Measurements from ENCODE around the gene ROGDI. TPM values are rescaled to one million over a fixed set of nuclear protein-coding genes. Genes with fewer than 3 reads are reported as not detected.

Gene ROGDI
- total and polyA plus RNA-seq, 9 of the 15 experiments (the other 6 are each of a cell fraction or from before 2014, with no cell fraction given), result 0.97 to 37.3 (median 16.5) TPM

GRCh38 chr16:4802659-4803287 lies 340 bp upstream of the ROGDI start (continued):
- TF ChIP-seq FOXM1 (IDR thresholded peaks at IDR 0.05; ENCODE audit: low read depth) (no peak), FOXM1 (CRISPR knock-in tag; IDR thresholded peaks at IDR 0.05; ENCODE audit: low read depth) (0 out of 2 replicates have a peak, but pooled peaks have one; percentile 37), KLF13 (tag; IDR thresholded peaks at IDR 0.05; ENCODE audit: borderline replicate concordance, low read depth) (no peak), BDP1 (IDR thresholded peaks at IDR 0.05; ENCODE audit: insufficient read depth, insufficient read length) (no peak), DNMT1 (IDR thresholded peaks at IDR 0.05) (no peak), ZNF316 (IDR thresholded peaks at IDR 0.05) (no peak), CREB3L1 (IDR thresholded peaks at IDR 0.05; ENCODE audit: borderline replicate concordance, low read depth) (no peak), MCM3 (IDR thresholded peaks at IDR 0.05) (no peak), NRF1 (conservative IDR thresholded peaks at IDR 0.05 in 1 of 2, IDR thresholded peaks at IDR 0.05 in 1 of 2) (no peak), NONO (IDR thresholded peaks at IDR 0.05; ENCODE audit: low read depth in 2 of 2, low read length in 1 of 2) (no peak), ZNF780A (CRISPR knock-in tag; IDR thresholded peaks at IDR 0.05) (no peak), FOXK1 (CRISPR knock-in tag; IDR thresholded peaks at IDR 0.05; ENCODE audit: borderline replicate concordance) (no peak), PTRF (tag; IDR thresholded peaks at IDR 0.05) (no peak), CBFA2T2 (conservative IDR thresholded peaks at IDR 0.05) (no peak), PTBP1 (IDR thresholded peaks at IDR 0.05; ENCODE audit: low read depth, low read length) (no peak), RBM22 (IDR thresholded peaks at IDR 0.05; ENCODE audit: low read depth, low read length, poor library complexity, severe bottlenecking) (peak; percentile 56), ZNF197 (CRISPR knock-in tag; IDR thresholded peaks at IDR 0.05; ENCODE audit: low read depth) (no peak), SMARCC2 (IDR thresholded peaks at IDR 0.05; ENCODE audit: low read depth) (no peak)
- TF ChIP-seq, protein P1, sequence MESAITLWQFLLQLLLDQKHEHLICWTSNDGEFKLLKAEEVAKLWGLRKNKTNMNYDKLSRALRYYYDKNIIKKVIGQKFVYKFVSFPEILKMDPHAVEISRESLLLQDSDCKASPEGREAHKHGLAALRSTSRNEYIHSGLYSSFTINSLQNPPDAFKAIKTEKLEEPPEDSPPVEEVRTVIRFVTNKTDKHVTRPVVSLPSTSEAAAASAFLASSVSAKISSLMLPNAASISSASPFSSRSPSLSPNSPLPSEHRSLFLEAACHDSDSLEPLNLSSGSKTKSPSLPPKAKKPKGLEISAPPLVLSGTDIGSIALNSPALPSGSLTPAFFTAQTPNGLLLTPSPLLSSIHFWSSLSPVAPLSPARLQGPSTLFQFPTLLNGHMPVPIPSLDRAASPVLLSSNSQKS (CRISPR knock-in tag; IDR thresholded peaks at IDR 0.05), result no peak

Data from K562 (cell line).